C4-2B (cell line): ENCODE measurements around the gene FGD2.

ENCODE experiments used
- ZFX ChIP-seq: fragments of 450-650 bp; IDR thresholded peaks from 2 replicates; pipeline ENCODE4 v1.6.1; 2017
- TF ChIP-seq, protein P1 (sequence below): fragments of 450-650 bp; conservative IDR thresholded peaks from 2 replicates; pipeline ENCODE4 v1.5.1; 2017; ENCODE audit warnings: mild to moderate bottlenecking

GRCh38 chr6:37056112-37056403, 50.6 kb downstream of the FGD2 start:
- TF ChIP-seq ZFX, result no peak
- TF ChIP-seq, protein P1, sequence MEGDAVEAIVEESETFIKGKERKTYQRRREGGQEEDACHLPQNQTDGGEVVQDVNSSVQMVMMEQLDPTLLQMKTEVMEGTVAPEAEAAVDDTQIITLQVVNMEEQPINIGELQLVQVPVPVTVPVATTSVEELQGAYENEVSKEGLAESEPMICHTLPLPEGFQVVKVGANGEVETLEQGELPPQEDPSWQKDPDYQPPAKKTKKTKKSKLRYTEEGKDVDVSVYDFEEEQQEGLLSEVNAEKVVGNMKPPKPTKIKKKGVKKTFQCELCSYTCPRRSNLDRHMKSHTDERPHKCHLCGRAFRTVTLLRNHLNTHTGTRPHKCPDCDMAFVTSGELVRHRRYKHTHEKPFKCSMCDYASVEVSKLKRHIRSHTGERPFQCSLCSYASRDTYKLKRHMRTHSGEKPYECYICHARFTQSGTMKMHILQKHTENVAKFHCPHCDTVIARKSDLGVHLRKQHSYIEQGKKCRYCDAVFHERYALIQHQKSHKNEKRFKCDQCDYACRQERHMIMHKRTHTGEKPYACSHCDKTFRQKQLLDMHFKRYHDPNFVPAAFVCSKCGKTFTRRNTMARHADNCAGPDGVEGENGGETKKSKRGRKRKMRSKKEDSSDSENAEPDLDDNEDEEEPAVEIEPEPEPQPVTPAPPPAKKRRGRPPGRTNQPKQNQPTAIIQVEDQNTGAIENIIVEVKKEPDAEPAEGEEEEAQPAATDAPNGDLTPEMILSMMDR, result no peak
